T-helper 9 cell (primary cell): Measurements from ENCODE around the gene IVL.

Source experiments
- DNase-seq: peaks from one replicate; pipeline ENCODE4 v3.0.0-alpha.2; 2020

IVL gene

DNA sequence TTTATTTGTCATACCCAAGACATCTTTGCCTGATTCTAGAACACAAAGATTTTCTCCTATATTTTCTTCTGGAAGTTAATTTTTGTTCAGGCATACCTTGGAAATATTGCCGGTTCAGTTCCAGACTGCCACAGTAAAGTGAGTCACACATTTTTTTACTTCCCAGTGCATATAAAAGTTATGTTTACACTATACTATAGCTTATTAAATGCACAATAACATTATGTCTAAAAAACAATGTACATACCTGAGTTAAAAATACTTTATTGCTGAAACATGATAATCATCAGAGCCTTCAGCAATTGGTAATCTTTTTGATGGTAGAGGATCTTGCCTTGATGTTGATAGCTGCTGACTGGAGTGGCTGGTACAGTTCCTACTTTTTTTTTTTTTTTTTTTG is 20.2 kb upstream of the IVL start:
- no peak for DNase-seq

DNA sequence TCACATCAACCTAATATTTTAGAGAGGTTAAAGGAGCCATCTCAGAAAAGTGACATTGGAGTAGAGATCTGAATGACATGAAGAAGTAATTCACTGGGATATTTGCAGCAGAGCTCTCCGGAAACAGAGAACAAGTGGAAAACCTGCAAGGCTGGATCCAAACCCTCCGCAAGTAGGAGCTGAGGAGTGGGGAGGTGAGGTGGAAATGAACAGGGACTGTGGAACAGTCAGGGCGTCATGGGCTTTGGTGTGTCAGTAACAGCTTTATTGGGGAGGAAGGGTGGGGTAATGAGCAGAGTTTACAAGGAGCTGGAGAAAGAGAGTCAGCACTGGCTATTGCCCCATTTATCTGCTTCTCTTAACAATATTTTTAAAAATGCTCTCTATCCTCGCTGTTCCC is 9.3 kb upstream of the IVL start:
- no peak for DNase-seq

GRCh38 chr1:152899883-152900282 is 8.5 kb upstream of the IVL start:
- no peak for DNase-seq

DNA sequence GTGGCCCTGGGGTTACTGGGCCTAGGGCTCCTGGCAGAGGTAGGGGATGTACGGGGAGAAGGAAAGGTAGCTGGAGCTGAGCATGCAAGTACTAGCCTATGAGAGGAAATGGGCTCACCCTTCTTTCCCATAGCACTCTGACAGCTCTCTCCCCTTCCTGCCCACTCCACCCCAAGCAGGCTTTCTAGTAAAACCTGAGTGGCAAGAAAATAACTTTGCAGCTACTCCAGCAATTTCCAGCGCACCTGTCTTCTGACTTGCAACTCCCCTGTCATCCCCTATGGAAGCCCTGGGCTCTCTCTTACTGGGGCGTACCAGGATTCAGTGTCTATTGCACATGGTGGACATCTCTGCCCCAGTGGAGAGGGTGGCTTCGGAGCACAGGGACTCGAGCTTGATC is 6.7 kb upstream of the IVL start:
- no peak for DNase-seq

GRCh38 chr1:152902636-152903035 is 5.7 kb upstream of the IVL start:
- no peak for DNase-seq

DNA sequence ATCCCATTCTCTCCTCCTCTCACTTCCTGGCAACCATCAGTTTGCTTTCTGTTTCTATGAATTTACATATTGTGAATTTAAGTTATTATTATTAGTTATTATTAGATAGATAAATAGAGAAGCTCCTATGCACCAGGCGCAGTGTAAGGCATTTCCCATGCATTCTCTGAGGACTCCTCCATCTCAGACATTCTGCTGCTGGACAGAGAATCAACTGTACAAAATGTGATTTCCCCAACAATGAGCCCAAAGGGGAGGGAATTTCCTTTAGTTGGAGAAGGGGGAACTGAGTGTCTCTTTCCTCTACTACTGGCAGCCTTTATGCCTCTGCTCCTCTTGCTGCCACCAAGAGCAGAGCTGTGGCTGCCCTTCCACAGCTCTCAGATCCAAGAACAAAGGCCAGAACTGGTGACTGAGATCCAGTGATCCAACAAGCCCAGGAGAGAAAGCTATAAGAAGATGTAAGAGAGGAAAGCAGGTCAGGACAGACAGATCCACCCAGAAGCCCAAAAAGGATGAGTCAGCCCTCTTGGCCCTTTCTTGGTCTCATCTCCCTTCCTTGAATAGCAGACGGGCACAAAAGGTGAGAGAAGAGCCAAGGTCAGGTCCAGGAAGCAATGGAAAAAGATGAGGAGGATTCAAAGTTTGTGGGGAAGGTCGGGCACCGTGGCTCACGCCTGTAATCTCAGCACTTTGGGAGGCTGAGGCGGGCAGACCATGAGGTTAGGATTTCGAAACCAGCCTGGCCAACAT is 3.5 kb upstream of the IVL start:
- no peak for DNase-seq

DNA sequence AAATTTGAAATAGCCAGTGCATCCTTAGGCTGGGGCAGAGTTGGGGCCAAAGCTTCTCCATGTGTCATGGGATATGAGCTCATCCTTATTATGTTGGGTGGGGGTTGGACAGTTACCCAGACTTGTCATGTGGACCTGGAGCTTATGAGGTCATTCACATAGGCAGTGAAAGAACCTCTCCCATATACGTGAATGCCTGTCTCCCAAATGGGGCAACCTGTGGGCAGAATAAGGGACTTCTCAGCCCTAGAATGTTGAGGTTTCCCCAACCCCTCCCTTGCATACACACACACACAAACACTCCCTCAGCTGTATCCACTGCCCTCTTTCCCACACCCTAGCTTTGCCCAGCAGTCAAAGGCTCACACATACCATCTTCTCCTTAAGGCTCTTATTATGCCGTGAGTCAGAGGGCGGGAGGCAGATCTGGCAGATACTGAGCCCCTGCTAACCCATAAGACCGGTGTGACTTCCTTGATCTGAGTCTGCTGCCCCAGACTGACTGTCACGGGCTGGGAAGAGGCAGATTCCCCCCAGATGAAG is 2.3 kb upstream of the IVL start:
- no peak for DNase-seq

GRCh38 chr1:152909206-152909605 is 860 bp downstream of the IVL start:
- DNase-seq: no peak

- DNase-seq: no peak
Observed at GRCh38 chr1:152912471-152912870, 4.1 kb downstream of the IVL start.

- DNase-seq: no peak
Observed at GRCh38 chr1:152912900-152913299, 4.6 kb downstream of the IVL start.

GRCh38 chr1:152917794-152918193 is 9.4 kb downstream of the IVL start:
- no peak for DNase-seq

DNA sequence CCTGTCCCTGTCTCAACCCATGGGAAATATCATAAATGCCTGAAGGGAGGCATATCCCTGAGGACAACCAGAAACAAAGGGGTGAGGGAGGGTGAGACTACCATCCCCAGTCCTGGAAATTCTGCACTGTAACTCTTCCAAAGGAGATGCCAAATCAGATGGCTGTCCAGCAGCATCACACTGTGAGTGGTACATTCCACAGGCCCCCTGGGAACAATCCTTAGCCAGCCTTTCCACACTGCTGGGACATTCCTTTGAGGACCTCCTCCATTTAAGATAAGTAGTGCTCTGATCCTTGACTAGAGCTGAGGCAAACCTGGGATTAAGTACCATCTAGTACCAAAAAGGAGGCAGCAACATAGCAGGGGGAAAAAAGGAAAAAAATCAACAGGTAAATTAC is 10.7 kb downstream of the IVL start:
- DNase-seq: no peak

GRCh38 chr1:152924191-152924590 is 15.8 kb downstream of the IVL start:
- DNase-seq: no peak

GRCh38 chr1:152926091-152926490 is 17.7 kb downstream of the IVL start:
- DNase-seq: no peak

- no peak for DNase-seq
Observed at GRCh38 chr1:152928671-152929070, 20.3 kb downstream of the IVL start.

GRCh38 chr1:152932170-152932811 is 23.9 kb downstream of the IVL start:
- no peak for DNase-seq

- DNase-seq: no peak
Observed at GRCh38 chr1:152933196-152933595, 24.9 kb downstream of the IVL start.

DNA sequence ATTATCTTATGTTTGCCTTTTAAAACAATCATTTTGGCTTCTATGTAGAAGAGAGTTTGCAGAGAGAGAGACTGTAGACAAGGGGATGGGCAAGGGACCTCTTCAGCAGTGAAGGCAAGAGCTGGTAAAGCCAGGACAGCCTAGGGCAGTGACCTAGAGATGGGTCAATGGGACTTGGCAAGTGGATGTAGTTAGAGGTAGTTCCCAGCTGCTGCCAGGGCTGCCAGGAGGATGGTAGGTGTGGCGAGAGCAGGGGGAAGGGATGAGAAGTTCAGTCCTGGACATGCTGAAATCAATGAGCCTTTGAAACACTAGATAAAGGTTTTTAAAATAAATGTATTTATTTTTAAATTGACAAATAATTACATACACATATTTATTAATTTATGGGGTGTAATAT is 32.3 kb downstream of the IVL start:
- DNase-seq: no peak

DNA sequence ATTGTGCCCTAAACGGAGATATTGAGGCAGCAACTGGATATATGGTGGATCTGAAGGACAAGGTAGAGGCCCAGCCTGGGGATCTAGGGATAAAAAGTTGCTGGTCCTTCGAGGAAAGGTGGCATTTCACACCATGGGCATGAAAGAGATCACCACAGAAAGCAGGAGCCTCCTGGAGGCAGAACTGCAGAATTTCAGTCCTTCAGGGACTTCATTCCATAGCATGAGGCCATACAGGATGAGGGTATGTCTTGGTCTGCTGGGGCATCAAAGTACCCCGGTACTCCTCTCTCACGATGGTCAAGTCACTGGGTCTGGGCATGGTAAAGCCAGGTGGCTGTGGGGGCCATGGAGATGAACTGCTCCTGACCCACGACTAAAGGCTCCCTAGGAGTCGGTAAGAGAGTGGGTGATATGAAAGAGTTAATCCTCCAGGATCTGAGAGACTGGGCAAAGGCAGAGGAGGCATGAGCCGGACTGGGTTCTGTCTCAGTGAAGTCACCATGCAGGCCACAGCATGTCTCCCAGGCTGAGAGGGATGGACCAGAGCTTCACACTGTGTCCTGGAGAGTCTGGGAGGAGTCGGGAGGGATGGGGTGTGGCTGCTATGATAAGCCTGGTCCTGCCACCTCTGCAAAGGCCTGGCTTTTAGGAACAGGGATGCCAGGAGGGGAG is 32.8 kb downstream of the IVL start:
- DNase-seq: no peak

GRCh38 chr1:152942161-152942560 is 33.8 kb downstream of the IVL start:
- no peak for DNase-seq

DNA sequence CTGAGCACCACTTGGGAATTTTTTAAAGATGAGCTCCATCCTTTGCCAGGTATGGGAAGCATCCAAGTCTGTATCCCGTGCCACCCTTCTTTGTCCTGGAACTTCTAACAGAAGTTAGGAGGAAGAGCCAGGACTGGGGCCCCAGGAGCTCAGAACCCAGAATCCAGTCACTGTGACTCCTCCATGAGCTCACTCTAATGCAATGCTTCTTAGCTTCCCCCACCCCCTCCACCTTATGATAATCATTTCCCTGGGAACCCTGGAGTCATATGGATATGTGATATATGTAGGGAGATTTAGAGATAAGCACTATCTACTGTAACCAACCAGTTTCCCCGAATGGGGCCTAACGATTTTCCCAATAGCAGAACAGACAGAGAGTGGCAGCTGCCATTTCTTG is 37.9 kb downstream of the IVL start:
- DNase-seq: no peak

GRCh38 chr1:152946651-152947256 is 38.4 kb downstream of the IVL start, which contains the start of gene SPRR5:
SPRR5 (plus strand) TSS chr1:152947206; CDS start chr1:152948555, 1,349 bp downstream.
- no peak for DNase-seq

GRCh38 chr1:152951711-152952110 is 43.4 kb downstream of the IVL start:
- no peak for DNase-seq
